ENCODE measurements around the gene ATP5IF1. TPM values are rescaled to one million over a fixed set of nuclear protein-coding genes. Genes with fewer than 3 reads are reported as not detected.

ATP5IF1 gene
- total and polyA plus RNA-seq, 2 of the 4 experiments (the other 2 are of a cell fraction) = 33.7 to 105 TPM

DNA sequence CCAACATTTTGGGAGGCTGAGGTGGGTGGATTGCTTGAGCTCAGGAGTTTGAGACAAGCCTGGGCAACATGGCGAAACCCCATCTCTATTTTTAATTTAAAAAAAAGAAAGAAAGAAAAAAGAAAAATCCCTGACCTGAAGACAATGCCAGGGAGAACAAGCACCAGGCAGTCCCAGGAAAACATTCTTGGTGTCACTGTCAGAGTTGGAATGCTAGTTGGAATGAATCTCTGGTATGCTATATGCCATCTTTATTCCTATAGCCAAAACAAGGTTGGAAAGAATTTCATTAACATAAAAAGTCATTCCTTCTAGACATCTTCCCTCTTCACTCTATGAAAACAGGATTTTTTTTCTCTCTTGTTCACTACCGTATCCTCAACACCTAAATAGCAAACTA lies 5.9 kb upstream of the ATP5IF1 start:
- Histone ChIP-seq H2BK5ac (ENCODE audit: low read depth, low read length, poor library complexity, severe bottlenecking) (no peak overlapping the region), H2AFZ (replicated peaks; ENCODE audit: low read length, poor library complexity) (no peak overlapping the region), H2BK15ac (ENCODE audit: low read depth, low read length) (no peak overlapping the region), H2AK5ac (ENCODE audit: low read depth, low read length) (no peak overlapping the region), H3K4me1 (ENCODE audit: control insufficient read depth, insufficient read depth, low read length) (no peaks in the 10 kb centered on the region), H2AK9ac (replicated peaks; ENCODE audit: low read depth, low read length, poor library complexity) (no peak overlapping the region), H3K56ac (ENCODE audit: extremely low read depth, insufficient read depth, low read length) (no peak overlapping the region), H4K8ac (ENCODE audit: low read depth in 2 of 2, low read length in 2 of 2) (no peak overlapping the region), H3K36me3 (ENCODE audit: control insufficient read depth, insufficient read depth, low read length) (peaks cover 19% of the 10 kb centered on the region), H3K18ac (ENCODE audit: low read depth, low read length) (no peak overlapping the region), H3K4ac (ENCODE audit: low read depth, low read length) (no peak overlapping the region), H2BK20ac (ENCODE audit: low read depth, low read length) (no peak overlapping the region), H3K9me3 (ENCODE audit: control insufficient read depth, insufficient read depth, low read length) (no peaks in the 10 kb centered on the region), H2BK120ac (ENCODE audit: low read depth, low read length) (no peak overlapping the region), H4K91ac (ENCODE audit: insufficient read depth, low read depth, low read length) (no peak overlapping the region), H3K9ac (ENCODE audit: low read depth, low read length) (no peak overlapping the region), H3K4me2 (ENCODE audit: low read depth, low read length) (no peak overlapping the region), H4K20me1 (ENCODE audit: insufficient read depth, low read length) (peaks cover 8% of the 10 kb centered on the region; the same call in 1 of the 2 replicates), H4K5ac (ENCODE audit: low read depth, low read length) (no peak overlapping the region), H3K9me1 (ENCODE audit: insufficient read depth, low read length) (peaks cover 5% of the 10 kb centered on the region; the same call in 1 of the 2 replicates), H3K14ac (replicated peaks; ENCODE audit: low read depth, low read length) (no peak overlapping the region), H3K27ac (ENCODE audit: insufficient read depth, low read length) (no peak overlapping the region), H3K23ac (ENCODE audit: low read depth, low read length) (no peak overlapping the region), H3K27me3 (ENCODE audit: control insufficient read depth, insufficient read depth, low read length) (no peaks in the 10 kb centered on the region), H3K79me1 (ENCODE audit: low read depth in 1 of 2, low read length in 2 of 2) (peaks cover 25 to 38% of the 10 kb centered on the region in 2 experiments), H3K4me3 (ENCODE audit: insufficient read depth, low read depth, low read length) (no peak overlapping the region)
- no peak for DNase-seq
- dilution Hi-C loops (cut with HindIII; ENCODE audit: low sequenced_read_pairs, unreplicated experiment) (no loop called here), in situ Hi-C loops (cut with MboI; ENCODE audit: low sequenced_read_pairs) (no loop called here), intact Hi-C loops (cut with micrococcal nuclease) (no loop called here)
- no CpG with 5 or more reads among the region's 2 CpGs for WGBS, 2 experiments (ENCODE audit: extremely low coverage in 2 of 2, insufficient read length in 1 of 2)
- ChIA-PET POLR2A (ENCODE audit: unreplicated experiment) (no interaction called here), CTCF (interaction anchor here (0.7 kb wide), 2 partner anchors 28 to 35 kb away, joined by 4 to 7 read pairs; no protein-coding TSS in a partner anchor)
- TF ChIP-seq MAZ (IDR thresholded peaks at IDR 0.05; ENCODE audit: borderline replicate concordance, low read depth, low read length) (no peak), BHLHE40 (IDR thresholded peaks at IDR 0.05; ENCODE audit: low read depth, low read length) (no peak), MXI1 (IDR thresholded peaks at IDR 0.05; ENCODE audit: borderline replicate concordance, low read depth, low read length) (no peak)
- TF ChIP-seq, protein P1, sequence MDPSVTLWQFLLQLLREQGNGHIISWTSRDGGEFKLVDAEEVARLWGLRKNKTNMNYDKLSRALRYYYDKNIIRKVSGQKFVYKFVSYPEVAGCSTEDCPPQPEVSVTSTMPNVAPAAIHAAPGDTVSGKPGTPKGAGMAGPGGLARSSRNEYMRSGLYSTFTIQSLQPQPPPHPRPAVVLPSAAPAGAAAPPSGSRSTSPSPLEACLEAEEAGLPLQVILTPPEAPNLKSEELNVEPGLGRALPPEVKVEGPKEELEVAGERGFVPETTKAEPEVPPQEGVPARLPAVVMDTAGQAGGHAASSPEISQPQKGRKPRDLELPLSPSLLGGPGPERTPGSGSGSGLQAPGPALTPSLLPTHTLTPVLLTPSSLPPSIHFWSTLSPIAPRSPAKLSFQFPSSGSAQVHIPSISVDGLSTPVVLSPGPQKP (IDR thresholded peaks at IDR 0.05; ENCODE audit: borderline replicate concordance, low read depth, low read length) = no peak
- 0 out of 2 replicates have a peak, but pooled peaks have one; percentile 24 for ATAC-seq (ENCODE audit: low read depth)
- no TSS peak for BruUV-seq (replicated peaks)

All from IMR-90 (cell line).